ENCODE data around the gene PRKAG3.

PRKAG3 gene

GRCh38 chr2:218831378-218831990, at the start of gene PRKAG3:
Gene PRKAG3, minus strand, starts transcription at chr2:218831803.
- no peak within 1 kb of the TSS for H3K4me3 ChIP-seq (ENCODE audit: low read depth, low read length)

GRCh38 chr2:218880859-218881594, 49.4 kb upstream of the PRKAG3 start:
- H3K4me3 ChIP-seq (ENCODE audit: low read depth, low read length), result no peak overlapping the region

GRCh38 chr2:218880102-218880858, 48.7 kb upstream of the PRKAG3 start, which contains the start of gene WNT10A:
Gene WNT10A, plus strand, starts transcription at chr2:218880852. Its CDS starts 144 bp downstream, at chr2:218880996.
- no peak within 1 kb of the TSS for H3K4me3 ChIP-seq (ENCODE audit: low read depth, low read length)

DNA sequence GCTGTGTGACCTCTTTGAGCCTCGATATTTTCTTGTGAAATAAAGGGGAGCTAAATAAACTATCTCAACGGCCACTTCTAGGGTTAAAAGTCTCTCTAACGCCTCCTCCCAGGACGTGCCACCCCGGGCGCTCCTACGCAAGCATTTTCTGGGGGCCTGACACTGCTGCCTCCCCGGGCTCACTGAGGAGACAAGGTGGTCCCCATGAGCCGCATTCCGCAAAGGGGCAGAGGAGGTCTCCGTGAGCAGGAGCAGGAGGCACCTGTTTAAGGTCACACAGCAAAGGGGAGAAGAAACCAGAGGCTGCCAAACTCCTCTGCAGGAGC, 48.1 kb upstream of the PRKAG3 start:
- no peak overlapping the region for H3K4me3 ChIP-seq (ENCODE audit: low read depth, low read length)

- no peak overlapping the region for H3K4me3 ChIP-seq (ENCODE audit: low read depth, low read length)
Observed at GRCh38 chr2:218878926-218879761, 47.5 kb upstream of the PRKAG3 start.

DNA sequence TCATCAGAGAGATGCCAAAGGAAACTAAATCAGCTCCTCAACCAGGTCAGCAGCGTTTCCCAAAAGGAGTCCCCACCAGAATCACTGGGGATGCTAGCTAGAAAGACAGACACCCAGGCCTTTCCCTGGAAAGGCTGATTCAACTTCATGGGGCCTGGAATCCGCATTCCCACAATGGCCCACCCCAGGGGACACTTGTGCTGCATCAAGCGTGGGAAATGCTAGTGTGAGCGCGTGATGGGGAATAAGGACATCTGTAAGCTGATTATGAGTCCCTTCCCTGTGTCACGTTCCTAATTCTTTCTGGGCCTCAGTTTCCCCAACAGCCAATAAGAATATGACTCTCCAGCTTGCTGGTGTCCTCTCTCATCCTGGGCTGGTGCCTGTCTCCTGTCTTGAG, 46.9 kb upstream of the PRKAG3 start:
- no peak overlapping the region for H3K4me3 ChIP-seq (ENCODE audit: low read depth, low read length)

DNA sequence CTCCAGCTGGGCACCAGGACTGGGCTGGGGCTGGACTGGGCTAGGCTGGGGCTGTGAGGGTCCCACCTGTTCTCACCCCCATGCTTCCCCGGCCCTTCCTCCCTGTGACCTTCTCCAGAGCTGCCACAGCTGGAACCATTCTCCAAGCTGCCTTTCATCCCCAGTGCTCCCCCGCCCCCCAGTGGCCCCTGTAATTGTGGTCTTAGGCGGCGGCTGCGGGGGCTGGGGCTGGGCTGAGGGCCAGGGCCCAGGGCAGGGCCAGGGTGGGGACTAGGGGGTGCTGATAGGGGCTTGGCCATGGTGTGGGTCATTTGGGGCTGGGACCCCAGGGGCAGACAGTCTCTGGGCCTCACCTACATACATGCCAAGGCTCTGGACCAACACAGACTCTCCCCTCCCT, 46.3 kb upstream of the PRKAG3 start:
- no peak overlapping the region for H3K4me3 ChIP-seq (ENCODE audit: low read depth, low read length)

DNA sequence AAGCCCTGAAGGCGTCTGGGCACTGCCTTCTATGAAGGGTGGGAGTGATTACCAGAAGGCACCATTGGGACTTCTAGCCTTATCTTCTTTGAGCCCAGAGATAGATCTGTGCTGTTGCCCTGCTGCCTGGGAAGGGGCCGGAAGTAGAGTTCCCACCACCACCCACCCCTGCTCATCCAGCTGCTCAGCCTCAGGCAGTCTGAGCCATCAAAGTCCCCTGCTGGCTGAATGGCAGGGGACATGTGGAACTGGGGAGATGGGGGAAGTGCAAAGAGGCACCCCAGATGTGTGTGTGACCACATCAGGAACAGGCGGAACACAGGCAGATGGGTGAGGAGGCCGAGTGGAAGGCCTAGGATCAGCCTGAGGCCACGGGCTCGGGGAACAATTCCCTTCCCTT, 45.7 kb upstream of the PRKAG3 start:
- no peak overlapping the region for H3K4me3 ChIP-seq (ENCODE audit: low read depth, low read length)

DNA sequence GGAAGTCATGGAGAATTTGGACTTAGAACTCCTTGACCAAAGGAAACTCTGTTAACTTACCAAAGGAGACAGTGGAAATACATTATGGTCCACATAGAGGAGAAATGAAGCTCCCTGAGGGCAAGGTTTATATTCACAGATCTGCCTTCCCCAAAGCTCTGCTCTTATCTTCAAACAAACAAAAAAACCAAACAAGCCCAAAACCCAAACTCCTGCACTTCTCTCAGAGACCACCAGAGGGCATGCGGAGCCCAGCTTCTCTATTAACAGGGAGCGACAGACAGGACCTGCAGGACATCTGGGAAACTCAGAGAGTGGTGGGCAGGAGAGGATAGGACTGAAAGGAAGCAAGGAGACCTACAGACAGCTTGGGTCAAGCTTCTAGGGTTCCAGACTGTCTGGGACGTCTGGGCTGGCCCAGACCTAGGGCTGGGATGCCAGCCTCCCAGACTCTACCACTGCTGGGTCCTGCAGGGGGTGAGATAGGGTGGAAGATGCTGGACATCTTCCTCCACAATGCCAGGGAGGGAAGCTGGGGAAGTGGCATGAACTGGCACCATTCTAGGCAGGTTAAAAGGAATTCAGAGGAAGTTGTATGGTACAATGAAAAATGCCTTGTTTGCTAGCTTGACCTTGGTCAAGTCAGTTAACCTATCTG, 45.1 kb upstream of the PRKAG3 start:
- H3K4me3 ChIP-seq (ENCODE audit: low read depth, low read length), result no peak overlapping the region

DNA sequence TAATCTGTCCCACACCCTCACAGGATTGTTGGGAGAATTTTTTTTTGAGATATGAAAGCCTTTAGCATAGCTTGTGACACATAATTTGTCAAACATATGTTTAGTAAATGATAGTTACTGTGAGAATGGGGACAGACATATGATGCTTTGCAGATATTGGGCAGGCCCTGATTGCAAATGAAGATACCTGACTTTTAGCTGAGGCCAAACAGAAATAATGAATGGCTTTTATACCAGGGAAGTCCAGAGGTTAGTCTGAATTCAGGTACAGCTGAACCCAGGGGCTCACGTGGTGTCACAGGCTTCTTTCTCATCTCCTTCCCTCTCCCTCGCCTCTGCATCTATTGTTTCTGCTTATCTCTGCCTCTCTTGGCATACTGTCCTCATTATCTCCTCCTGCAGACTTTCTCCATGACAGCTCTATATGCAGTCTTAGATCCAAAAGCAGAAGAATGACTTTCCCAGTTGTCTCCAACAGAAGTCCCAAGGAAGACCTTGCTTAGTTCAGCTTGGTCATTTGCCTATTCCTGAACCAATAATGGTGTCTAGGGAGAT, 44.2 kb upstream of the PRKAG3 start:
- H3K4me3 ChIP-seq (ENCODE audit: low read depth, low read length), result no peak overlapping the region

GRCh38 chr2:218873359-218874194, 42.0 kb upstream of the PRKAG3 start:
- no peak overlapping the region for H3K4me3 ChIP-seq (ENCODE audit: low read depth, low read length)

GRCh38 chr2:218872645-218873358, 41.2 kb upstream of the PRKAG3 start:
- H3K4me3 ChIP-seq (ENCODE audit: low read depth, low read length), result no peak overlapping the region

- H3K4me3 ChIP-seq (ENCODE audit: low read depth, low read length), result no peak overlapping the region
Observed at GRCh38 chr2:218871345-218872302, 40.0 kb upstream of the PRKAG3 start.

- no peak overlapping the region for H3K4me3 ChIP-seq (ENCODE audit: low read depth, low read length)
Observed at GRCh38 chr2:218870984-218871344, 39.4 kb upstream of the PRKAG3 start.

GRCh38 chr2:218869064-218869463, 37.5 kb upstream of the PRKAG3 start:
- H3K4me3 ChIP-seq (ENCODE audit: low read depth, low read length), result no peak overlapping the region

DNA sequence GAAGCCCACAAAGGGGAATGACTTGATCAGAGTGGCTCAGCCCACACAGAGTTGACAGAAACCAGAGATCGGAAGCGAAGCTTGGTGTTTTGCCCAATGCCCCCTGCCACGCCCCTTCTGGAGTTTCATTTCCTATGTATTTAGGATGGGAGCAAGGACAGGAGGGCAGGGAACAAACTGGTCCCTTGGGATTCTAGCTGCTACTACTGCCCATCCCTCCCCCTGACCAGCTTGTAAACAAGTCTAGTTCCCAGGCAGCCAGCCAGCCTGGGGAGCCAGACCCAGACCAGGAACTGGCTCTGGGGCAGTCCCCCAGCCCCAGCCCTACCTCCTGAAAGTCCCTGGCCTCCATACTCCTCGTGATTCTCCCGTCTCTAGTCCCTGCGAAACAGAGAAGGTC, 36.3 kb upstream of the PRKAG3 start:
- no peak overlapping the region for H3K4me3 ChIP-seq (ENCODE audit: low read depth, low read length)

- no peak overlapping the region for H3K4me3 ChIP-seq (ENCODE audit: low read depth, low read length)
Observed at GRCh38 chr2:218865999-218866398, 34.4 kb upstream of the PRKAG3 start.

DNA sequence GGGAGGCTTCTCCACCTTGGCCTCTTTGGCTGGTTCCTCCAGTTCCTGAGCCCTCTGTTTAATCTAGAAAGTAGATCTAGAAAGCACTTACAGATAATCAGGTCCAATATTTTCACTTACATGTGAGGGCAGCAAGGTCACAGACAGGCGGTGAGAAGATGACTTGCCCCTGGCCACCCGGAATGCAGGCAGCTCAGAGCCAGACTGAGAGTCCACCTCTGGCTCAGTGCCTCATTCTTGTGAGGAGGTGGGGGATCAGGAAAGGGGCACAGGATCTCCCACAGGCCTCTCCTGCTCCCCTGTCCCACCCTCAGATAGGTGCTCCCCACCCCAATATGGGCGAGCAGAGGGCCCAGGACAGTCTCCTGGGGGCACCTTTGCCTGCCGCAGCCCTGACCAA, 33.8 kb upstream of the PRKAG3 start:
- no peak overlapping the region for H3K4me3 ChIP-seq (ENCODE audit: low read depth, low read length)
